GM18505 (cell line): Measurements from ENCODE around the gene BLMH.

ENCODE experiments used
- ATAC-seq: cut with Tn5 transposase; IDR thresholded peaks from one replicate; pipeline ENCODE4 v1.9.1; 2021; ENCODE audit not compliant: unreplicated experiment
- POLR2A ChIP-seq: IDR thresholded peaks from 4 replicates; pipeline ENCODE4 v1.6.1; 2011; ENCODE audit warnings: borderline replicate concordance; ENCODE audit not compliant: insufficient read depth, insufficient read length; ENCODE audit errors: extremely low read depth

Gene BLMH

DNA sequence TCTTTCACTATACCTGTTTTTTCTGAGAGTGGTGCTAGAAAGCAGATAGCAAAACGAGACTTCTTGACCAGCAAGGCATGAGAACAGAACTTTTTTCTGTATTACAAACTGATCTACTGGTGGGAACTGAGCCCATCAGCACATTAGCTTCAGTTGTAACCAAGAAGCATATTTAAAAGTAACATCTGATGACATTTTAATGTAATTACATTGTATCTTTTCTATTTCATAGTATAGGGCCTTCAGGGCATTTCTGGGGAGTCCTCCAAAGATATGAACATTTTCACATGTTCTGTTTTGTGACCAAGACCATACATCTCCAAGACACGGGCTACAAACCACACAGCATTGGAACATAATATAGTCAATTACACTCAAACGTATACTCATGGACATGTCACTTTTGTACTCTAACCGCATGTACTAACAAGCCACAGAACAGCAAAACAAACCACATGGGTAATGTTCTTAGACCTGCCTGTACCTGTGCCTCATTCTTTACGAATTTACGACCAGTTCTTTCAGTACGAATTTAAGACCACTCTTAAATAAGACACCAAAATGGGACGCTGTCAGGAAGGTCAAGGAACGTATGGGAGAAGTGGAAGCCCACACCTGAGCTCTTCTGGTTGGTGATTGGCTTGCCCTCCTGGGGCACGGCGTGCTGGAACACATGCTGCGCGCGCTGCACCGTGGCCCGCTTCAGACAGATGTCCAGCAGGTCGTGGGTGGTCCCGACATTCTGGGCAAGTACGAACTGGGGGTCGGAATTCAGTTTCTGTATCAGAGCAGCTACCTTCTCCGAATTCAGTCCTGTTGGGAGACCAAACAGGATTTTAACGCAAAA is 825 bp downstream of the BLMH start:
- no peak for ATAC-seq

DNA sequence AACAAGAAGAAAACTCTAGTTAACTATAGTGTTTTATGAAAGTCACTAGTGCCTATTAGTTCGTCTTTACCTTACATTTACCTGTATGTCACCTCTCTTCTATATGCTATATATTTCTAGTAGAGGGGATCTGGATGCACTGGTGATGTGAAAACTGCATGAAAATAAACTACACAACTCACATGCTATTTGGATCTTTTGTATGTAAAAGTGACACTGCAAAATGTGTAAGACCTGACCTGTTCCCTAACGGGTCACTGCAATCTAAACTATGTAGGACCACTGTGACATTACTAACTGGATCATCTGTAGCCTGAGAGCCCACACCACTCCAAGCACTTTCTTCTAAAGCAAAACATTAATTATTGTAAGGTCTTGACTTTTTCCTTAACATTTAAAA is 1.7 kb downstream of the BLMH start:
- TF ChIP-seq POLR2A = no peak
- ATAC-seq = no peak

More for the DNA sequence above, 825 bp downstream of the BLMH start:
- TF ChIP-seq POLR2A = no peak

DNA sequence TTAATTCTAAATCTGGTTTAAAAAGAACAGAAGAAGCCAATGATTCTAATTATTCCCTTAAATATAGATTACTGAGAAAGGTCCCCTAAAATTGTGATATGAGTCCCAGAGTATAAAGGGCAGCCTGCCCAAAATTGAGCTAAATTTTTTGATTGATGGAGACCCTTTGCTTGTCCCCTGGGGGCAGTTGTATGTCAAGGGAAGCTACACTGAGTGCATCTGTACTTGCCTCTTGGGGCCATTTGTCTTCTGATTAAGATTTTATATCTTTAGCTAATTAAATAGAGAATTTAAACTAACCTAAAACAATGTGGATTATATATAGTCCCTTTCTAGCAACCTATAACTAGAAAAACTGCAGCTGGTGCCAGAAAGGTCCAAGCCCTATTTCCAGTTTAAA is 12.6 kb downstream of the BLMH start:
- no peak for TF ChIP-seq POLR2A
- no peak for ATAC-seq

DNA sequence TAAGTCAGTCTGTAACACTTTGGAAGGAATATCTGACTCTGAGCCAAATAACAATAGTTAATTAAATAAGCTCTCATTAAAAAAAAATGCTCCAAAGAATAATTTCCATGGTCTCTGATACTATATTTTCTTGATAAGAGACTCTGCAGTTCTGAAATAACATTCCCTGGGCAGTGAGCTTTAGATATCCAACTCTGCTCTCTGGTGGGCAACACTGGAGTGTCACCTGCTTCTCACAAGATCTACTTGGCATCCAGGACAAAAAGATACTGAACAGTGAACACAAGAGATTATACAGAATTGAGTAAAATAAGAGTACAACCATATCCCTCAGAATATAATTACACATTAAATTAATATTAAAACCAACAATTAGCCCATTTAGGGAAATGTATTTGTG is 13.7 kb downstream of the BLMH start:
- ATAC-seq = no peak

DNA sequence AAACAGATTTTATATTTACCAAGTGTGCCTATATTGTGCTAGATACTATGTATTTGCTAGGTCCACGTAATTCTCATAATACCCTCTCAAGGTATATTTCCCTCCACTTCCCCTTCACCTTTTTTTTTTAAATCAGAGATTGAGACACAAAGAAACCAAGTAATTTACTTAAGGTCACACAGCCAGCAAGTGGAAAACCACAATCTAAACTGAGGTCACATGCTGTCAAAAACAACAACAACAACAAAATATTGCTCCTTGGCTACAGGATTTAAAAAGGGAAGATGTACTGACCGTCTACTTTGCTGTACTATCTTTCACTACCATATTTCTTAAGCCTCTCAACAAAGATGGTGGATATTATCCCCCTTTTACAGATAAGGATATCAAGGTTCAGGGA is 15.8 kb downstream of the BLMH start:
- no peak for ATAC-seq
- no peak for TF ChIP-seq POLR2A

More for the DNA sequence above, 13.7 kb downstream of the BLMH start:
- no peak for TF ChIP-seq POLR2A

DNA sequence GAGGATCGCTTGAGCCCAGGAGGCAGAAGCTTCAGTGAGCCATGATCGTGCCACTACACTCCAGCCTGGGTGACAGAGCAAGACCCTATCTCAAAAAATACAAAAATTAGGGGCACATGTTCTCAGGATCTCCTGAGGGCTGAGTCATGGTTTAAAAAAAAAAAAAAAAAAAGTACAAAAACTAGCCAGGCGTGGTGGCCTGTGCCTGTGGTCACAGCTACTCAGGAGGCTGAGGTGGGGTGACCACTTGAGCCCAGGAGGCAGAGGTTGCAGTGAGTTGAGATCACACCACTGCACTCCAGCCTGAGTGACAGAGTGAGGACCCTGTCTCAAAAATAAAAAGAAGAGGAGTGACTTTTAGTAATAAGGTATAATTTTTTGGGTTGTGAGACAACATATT is 16.9 kb downstream of the BLMH start:
- no peak for ATAC-seq
- no peak for TF ChIP-seq POLR2A

DNA sequence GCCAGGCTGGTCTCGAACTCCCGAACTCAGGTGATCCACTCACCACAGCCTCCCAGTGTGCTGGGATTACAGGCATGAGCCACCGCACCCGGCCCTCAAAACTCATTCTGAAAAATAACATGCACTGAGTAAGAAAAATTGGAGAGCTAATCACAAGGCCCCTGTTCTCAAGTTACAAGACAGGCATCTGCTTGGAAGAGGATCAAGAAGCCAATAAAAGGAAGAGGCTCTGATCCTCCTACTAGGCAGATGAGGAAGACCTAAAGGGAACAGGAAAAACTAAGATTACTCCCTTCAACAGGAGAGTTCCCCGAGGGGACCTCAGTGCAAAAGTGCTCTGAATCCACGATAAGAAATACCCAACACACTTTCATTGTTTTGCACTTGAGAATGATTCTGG is 18.4 kb downstream of the BLMH start:
- no peak for TF ChIP-seq POLR2A
- ATAC-seq = no peak

DNA sequence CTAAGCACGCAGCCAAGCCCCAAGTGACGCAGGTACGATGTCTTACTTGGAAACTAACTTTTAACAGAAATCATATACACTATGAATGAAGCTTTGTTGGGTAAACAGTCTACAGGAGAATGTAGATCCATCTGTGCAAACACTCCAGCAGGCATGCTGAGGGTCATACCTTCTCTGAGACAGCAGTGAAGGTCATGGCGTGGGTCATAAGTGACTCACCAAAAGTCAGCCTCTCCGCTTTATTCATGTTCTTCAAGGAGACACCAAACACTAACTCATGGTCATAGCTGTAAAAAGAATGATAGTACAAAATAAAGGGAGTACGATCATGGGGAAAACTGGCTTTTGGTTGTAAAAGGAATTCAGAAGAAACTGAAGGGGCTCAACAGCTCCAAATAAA is 20.6 kb downstream of the BLMH start:
- no peak for ATAC-seq
- TF ChIP-seq POLR2A = no peak

DNA sequence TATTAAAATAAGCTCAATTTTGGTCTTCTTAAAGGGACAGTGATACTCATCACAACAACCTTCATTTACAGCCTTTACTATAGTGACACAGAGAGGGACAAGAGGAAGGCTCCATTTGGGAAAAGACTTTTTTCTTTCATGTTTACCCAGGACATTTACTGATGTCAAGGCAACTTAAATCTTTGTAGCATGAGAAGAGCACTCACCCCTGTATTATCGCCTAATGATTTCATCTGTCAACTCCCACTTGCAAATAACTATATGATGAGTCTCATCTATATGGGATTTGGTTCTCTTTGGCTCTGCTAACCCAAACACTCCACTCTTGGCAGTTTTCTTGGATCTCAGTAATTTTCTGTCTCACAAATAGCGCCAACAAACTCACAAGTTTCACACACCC is 24.1 kb downstream of the BLMH start:
- ATAC-seq = no peak
- TF ChIP-seq POLR2A = no peak

DNA sequence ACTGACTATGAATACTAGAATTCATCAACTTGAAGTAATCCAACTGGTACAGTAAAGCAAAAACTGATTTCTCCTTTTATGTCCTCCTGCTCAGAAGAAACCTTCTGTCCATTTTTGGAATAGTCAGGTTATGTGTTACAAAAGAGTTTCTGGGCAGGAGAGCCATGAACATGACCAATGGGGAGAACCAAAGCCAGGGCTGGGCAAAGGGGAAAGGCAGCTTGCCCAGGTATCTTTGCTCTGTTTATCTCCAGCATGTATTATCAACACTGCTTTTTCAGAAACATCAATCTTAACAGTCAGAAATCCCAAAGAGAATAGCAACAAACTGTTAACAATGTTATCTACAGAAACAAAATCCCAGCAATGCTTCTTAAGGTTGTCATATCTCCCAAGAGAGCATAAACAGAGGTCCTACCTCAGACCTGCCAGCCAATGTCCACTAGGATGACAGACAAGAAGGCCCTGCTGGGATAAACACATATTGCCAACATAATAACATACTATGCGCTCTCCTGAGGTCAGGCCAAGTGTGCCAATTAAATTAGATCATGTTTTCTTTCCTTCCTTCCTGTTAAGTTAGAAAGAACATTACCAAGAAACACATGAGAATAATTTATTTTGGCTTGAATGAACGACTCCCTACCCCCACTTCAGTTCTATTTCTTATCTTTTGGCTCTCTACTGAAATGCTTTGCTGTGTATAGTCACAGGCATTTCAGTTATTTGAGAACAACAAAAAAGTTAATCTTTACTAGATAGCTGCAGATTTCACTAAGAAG is 28.0 kb downstream of the BLMH start:
- no peak for TF ChIP-seq POLR2A
- no peak for ATAC-seq

DNA sequence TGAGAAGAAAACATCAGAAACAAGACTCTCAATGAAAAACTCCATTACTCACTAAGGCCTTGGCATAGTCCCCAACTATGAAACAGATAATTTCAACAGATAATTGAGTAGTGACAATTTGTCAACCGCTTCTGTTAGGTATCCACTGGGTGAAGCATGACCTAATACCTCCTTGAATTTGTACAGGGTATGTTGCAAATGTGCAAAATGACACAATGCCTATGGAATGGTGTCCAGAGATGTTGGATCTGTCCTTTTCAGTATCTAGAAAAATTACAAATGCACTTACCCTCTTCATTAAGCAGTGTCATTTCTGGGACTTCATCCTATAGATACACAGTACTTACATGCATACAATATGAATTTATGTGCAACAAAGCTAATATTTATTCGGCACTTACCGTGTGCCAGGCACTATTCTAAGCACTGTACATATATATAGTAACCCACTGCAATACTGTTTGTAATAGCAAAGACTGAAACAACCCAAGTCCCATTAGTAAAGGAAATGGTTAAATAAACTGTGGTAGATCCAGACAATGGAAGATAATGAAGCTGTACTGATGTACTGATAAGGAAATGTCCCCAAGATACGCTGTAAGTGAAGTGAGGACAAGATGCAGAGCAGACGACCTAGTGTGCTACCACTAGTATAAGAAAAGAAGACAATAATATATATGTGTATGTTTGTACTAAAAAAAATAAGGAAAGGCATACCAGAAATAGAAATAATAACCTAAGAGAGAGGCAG is 34.8 kb downstream of the BLMH start:
- ATAC-seq = no peak
- TF ChIP-seq POLR2A = no peak

DNA sequence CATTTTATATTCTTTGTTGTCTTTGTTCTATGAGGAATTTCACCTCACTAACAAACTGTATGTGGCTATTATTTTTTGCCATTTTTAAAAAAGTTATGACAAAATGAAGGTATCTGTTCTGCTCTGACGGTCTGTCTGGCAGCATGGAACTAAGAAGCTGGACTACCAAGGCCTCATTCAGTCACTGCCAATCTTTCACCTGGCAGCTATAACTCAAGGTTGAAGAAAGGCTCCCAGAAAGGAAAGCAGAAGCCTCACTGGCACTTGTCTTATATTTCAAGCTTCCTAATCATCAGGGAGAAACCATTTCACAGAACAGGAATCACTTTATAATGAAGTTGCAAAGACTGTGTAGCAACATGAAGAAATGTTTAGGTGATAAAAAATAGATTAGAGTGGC is 37.6 kb downstream of the BLMH start:
- no peak for TF ChIP-seq POLR2A
- ATAC-seq = no peak

DNA sequence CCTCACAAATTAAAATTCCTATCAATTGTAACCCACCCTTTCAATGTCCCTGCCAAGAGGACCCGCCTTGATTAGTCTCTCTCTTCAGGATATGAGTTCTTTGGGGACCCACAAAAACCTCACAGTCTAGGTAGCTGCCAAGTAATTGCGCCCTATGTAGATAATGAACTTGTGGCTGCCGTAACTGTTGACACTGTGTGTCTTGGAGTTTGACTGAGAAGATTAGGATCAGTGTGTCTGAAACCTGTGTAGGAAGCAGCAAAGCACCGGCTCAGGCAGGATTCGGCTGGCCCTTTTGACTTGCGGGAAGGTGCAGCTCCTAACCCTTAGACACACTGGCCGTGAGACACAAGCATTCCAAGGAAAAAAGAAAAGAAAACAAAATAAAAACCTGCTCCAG is 38.4 kb downstream of the BLMH start:
- ATAC-seq = no peak
- no peak for TF ChIP-seq POLR2A
